Activated gamma-delta T cell treated with Interleukin-2 at 50 U/mL for 16 hours (primary cell): ENCODE results near the gene TMEM232.
"Not testable (repeated sequence)": the region's sequence is repeated elsewhere in the genome, so short reads cannot be mapped to it uniquely, and the experiment has no call there.

ENCODE experiments used
- DNase-seq: peaks from one replicate; pipeline ENCODE4 v3.0.0-alpha.2; 2020

The TMEM232 gene

DNA sequence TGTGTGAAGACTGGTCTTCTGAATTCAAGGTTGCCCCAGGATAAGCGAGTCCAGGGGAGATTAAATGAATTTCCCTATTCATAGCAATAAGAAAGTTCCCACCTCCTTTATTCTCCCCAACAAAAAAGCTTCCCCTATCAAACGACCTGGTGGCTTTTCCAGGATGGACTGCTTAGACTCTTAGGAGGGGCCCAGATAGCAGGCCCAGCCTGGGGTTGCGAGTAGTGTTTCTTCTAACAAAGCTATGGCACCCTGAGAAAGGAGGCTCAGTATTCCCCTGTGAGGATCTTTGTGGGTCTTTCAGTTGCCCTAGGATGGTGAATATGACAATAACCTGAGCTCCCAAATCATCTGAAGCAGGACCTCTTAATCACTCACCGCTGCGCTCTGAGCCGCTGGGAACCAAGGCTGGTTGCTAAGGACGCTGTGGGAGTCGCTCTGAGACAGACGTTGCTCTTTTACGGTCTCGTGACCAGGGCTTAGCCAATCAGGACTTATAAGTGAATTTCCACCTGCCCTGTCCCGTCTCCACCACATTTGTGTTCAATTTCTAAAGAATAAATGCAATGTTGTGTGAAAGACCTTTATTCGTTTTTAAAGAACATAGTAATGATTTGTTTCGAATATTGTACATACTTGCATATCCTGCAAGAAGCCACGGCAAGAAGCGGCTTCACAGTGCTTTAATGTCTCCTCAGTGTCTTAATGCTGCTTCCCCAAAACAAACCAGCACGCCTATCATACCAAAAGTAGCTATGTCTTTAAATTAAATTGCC is at the start of gene TMEM232:
Gene TMEM232, minus strand, starts transcription at position 423 of the 776 bp plus-strand sequence. CDS start 59,319 bp downstream, outside the sequence.
- peak; percentile 65 for DNase-seq

DNA sequence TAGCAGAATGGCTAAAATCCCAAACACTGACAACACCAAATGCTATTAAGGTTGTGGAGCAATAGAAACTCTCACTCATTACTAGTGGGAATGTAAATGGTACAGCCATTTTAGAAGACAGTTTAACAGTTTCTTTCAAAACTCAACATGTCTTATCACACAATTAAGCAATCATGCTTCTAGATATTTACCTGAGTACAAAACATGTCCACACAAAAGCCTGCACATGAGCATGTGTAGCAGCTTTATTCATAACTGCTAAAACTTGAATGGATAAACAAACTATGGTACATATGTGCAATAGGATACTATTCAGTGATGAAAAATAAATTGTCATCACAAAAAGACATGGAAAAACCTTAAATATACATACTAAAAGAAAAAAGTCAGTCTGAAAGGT is 43.8 kb upstream of the TMEM232 start:
- no peak for DNase-seq

DNA sequence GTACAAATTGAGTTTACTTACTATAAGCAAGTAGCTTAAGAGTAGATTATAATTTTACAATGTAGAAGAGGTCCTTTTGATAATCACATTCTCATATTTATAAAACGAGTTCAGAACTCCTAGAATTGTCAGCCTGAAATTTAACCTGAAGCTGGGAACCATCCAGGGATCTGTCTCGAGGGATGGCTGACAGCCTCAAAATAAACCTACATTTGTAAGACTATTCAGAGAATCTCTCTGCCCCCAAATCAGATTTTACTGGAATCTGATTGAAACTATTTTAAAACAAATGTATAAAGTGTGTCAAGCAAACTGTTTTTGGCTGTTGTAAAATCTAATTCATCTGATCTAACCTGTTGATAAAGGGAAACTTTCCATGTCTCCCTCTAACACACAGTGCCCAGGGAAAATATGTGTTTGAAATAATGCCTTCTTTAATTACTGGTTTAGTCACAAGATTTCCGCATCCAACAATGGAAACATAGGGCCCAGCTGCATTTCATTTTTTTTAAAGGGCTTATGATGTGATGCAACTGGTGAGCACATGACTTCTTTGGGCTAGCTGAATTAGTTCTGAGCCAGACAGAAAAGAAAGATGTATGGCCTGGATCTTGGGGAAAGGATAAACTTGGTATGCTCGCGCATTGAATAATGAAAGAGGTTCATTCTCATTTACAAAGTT is 42.7 kb upstream of the TMEM232 start:
- DNase-seq: no peak

DNA sequence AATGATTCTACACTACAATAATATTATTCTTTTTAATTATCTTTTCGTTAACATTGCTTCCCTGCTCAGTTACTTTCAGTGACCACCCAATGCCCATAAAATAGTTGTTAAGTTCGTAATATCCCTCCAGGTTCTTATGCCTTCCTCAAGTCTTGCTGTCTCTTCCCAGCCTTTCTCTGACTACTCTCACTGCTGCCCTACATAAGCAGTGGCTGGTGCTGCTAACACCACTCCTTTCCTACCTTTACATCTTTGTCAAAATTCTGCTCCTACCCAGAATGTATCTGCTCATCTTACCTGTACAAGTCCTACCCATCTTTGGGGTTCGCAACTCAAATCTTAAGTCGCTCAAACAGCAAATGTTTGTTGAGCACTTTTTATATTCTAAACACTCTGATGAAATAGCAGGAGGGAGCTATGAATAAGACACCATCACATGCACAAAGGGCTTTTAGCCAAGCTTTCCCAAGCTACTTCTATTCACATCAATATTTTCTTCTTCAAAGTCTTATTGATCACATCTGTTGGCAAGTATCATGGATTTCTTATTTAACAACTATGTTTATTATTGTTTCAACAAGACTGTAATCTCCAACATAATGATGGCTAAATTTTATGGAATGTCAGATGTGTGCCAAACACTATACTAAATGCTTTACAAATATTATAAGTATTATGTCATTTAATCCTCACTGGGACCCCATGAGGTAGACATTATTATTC is 41.8 kb upstream of the TMEM232 start:
- DNase-seq: no peak

DNA sequence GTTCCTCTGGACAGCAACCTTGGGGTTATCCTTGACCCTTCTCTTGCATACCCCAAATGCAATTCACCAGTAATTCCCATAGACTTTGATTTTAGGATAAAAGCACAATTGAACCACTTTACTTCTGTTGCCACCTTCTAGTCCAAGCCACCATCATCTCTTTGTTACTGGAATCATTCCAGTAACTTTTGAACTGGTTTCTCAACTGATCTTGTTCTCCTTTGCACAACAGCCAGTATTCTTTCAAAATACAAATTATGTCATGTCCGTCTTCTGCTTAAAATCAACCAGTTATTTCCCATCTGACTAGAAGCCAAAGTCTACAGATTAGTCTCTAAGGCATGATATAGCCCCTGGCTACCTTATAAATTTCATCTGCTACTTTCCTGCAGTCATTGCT is 33.7 kb upstream of the TMEM232 start:
- no peak for DNase-seq

DNA sequence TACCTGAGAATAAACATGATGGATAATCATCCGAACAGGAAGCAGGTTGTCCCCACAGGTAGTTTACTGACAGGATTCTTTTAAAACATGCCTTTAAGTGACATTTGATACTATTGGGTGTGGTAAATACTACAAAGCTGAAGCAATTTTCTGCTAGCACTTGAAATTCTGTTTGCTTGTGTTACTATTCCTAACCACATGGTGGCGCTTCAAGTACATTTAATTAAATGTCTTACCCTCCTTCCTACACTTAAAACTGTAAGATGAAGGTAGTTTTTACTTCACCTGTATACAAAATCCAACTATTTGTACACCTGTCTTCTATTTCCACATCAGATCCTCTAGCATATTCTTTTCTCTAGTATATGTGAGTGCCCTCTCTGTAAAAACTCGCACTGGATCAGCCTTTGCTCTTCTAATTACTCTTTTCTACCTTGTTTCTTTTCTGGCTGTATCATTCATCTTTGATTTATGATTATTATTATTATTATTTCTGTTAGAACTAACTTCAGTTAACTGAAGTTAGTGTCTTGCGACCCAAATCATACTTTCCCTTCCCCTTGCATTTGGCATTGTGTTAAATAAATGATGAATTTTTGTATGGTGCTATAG is 30.8 kb upstream of the TMEM232 start:
- peak; percentile 11 for DNase-seq

DNA sequence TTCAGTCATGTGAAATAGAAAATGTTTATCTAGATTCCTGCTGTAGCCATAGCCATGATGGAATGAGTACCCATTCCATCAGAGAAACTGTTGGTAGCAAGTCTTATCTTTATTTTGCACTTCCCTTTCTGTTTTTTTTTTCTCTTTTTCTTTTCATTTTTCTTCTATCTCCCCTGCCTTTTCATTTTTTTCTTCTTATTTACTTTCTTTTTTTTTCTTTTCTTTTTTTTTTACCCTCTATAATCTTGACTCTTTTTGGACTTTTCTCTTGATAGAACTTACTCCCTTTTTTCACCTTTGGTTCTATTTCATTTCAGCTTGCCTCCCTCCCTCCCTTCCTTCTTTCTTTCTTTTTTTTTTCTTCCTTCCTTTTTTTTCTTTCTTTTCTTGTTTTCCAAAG is 27.7 kb upstream of the TMEM232 start:
- DNase-seq: no peak

DNA sequence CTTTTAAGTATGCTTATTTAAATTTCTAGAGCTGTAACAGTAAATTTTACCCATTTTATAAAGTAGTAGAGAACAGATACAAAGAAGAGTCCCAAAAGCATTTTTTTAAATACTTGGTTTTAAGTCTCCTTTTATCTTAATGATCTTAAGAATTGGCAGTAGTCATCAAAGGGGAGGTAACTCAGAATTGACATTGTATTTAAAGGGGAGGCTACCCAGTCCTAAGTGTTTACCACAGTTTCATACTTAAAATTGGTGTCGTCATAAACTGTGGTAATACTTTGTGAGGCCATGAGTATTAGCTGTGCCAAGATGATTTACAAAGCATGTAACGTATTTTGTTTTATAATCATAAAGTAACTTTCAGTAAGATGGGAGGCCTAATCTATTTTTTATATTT is 27.1 kb upstream of the TMEM232 start:
- DNase-seq: no peak

DNA sequence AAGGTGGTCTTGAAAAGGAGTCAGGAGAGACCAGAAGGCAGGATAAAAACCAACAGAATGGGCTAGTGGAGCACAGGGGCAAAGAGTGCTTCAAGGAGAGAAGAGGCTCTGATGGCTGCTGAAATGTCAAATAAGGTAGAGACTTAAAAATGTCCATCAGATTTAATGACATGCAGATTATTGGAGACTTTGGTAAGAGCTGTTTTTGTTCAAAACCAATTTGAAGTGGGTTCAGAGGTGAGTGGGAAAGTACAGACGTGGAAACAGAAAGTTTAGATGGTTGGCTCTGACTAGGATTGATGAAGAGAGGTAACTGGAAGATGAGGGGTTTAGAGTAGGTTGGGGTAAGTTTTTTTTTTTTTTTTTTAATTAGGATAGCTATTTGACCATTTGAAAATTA is 26.5 kb upstream of the TMEM232 start:
- DNase-seq: no peak

DNA sequence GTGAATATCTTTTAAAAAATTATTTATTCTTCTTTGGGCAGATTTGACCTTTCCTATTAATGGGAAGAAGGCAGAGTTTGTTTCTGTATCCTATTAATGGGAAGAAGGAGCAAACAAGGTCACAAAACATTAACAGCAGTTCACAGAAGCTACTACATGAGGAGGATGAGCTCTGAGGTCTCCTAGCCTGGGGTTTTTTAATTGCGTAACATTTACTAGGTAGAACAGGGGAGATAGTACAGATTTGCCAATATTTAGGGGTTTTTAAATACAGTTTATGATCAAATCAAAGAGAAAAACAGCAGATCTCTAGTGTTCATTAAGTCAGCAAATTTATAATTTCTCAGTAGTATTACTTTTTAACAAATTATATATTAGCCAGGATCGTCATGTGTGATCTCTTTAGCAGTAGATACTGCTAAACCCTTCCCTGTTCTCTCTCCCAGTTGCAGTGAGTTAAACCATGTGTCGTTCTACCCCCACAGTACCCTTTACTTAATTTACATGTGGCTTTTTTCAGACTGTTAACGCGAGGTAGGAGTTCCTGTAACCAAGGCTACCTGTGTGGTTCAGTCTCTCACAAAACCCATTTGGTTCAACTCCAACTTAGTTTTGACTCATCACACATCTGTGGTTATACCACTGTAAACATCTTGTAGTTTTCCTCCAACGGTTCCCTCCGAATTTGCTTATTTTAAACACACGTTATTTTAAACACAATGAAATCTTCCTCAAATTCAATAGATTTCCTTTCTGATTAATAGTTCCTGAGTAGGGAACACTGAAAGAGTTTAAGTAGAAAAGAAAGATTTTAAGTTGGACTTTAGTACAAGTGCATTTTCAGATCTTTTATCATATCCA is 25.7 kb upstream of the TMEM232 start:
- peak; percentile 10 for DNase-seq

DNA sequence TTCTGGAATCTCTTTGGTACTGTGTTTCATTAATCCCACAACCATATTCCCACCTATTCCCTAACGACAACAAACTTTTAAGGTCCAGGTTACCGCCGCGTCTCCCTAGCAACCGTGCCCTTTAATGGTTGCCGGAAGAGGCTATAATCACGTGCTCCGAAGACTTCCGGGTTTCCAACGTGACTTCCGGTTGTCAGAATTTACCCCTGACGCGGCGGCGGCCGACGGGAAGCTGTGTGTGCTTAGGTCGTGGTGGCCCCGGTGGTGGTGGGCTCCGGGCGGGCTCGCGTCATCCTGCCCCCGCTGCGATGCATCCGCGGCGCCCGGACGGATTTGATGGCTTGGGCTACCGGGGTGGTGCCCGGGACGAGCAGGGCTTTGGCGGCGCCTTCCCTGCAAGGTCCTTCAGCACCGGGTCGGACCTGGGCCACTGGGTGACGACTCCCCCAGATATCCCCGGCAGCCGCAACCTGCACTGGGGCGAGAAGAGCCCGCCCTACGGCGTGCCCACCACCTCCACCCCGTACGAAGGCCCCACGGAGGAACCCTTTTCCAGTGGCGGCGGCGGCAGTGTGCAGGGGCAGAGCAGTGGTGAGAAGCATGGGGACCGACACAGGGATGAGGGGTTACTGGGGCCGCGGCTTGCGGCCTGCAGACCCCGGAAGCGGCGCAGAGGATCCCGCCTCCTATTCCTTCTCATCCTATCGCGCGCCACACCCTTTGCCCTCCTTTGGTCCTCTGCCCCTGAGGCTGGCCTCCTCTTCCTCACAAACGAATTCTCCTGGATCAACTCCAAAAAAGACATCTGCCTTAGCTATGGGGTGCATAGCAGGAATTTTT is 12.6 kb upstream of the TMEM232 start, which contains the start of gene SLC25A46:
Gene SLC25A46, plus strand, starts transcription at position 196 of the 840 bp plus-strand sequence. Its CDS starts 113 bp downstream, at position 309.
- DNase-seq: peak; percentile 86

DNA sequence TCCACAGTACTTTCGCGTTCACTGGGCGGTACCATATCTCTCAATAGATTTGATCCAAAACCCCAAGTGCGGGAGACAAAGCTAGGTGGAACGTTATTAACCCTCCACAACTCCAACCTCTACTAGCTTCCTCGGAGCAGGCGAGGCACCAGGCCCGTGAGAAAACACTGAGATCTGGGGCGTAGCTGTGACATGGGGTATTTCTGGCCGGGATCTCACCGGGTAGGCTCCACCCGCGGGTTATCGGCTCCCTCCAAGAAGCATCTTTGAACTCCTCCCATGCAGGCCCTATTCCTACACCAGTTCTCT is 12.0 kb upstream of the TMEM232 start:
- DNase-seq: no peak

DNA sequence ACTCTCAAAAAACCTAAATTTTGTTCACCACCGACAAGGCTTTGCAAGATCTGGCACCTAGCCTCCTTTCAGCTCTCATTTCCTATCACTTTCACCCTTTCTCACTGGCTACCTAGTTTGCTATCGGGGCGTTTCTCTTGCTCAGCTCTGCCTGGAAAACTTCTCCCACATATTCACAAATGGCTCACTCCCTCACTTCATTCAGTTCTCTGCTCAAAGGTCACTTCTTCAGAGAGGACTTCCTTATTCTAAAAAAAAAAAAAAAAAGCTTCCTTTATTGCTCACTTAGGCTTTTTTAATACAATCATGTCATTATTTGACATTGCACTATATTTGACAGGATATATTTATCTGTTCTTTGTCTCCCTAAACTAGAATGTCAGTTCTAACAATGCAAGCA is 10.3 kb upstream of the TMEM232 start:
- no peak for DNase-seq

DNA sequence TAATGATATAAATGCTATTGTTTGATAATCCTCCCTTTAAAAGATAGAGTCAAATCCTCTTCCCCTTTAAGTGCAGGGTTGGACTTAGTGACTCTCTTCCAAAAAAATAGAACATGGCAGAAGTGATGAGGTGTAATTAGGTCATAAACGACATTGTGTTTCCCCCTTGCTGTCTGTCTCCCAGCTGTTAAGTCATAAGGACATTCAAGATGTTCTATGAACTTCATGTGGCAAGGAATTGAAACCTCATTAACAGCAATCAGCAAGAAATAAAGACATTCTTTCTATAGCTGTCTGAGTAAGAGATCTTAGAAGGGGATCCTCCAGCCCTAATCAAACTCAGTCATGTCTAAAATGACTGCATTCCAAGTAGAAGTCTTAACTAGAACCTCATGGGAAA is 9.1 kb upstream of the TMEM232 start:
- DNase-seq: no peak

DNA sequence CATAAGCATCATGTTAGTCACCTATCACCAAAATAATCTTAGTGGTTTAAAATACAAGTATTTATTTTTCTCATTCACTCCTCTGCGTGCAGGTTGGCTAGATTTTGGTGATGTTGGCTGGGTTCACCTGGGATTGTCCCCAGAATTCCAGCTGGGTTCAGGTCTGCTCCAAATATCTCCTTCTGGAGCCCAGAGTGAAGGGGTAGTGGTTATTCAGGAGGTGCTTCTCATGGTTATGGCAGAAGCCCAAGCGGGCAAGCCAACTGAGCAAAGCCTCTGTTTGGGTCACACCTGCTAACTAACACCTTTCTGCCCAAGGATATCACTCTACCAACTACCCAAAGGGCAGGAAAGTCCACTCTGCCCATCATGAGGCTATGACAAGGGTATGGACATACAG is 7.6 kb upstream of the TMEM232 start:
- DNase-seq: no peak

DNA sequence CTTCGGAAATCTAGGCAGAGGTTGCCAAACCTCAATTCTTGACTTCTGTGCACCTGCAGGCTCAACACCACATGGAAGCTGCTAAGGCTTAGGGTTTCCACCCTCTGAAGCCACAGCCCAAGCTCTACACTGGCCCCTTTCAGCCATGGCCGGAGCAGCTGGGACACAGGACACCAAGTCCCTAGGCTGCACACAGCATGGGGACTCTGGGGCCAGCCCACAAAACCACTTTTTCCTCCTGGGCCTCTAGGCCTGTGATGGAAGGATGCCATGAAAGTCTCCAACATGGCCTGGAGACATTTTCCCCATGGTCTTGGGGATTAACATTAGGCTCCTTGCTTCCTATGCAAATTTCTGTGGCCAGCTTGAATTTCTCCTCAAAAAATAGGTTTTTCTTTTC is 5.0 kb upstream of the TMEM232 start:
- DNase-seq: not testable (repeated sequence)

DNA sequence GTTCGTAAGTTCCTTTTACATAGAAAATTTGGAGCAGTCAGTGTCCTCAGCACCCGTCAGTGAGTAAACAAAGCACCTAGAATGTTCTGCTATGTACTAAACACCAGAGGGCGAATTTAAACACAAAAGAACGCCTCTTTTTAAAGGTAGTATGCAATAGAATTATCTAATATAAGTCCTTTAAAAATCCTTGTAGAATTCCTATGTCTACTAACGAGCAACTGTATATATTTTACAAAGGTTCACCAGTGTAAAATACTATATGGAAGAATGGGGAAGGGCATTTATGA is 499 bp upstream of the TMEM232 start:
- no peak for DNase-seq

DNA sequence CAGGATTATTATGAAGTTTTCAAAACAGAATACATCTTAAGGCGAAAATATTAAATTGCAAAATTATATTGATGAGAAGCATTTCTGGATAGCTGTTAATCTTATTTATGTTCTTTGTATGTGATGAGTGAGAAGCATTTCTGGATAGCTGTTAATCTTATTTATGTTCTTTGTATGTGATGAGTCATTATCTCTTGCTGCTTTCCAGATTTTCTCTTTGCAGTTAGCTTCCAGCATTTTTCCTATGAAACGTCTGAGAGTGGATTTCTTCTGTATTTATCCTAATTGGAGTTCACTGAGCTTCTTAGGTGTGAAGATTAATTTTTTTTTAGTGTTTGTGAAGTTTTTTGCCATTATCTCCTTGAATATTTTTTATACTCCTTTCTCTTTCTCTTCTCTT is 8.2 kb downstream of the TMEM232 start:
- no peak for DNase-seq

DNA sequence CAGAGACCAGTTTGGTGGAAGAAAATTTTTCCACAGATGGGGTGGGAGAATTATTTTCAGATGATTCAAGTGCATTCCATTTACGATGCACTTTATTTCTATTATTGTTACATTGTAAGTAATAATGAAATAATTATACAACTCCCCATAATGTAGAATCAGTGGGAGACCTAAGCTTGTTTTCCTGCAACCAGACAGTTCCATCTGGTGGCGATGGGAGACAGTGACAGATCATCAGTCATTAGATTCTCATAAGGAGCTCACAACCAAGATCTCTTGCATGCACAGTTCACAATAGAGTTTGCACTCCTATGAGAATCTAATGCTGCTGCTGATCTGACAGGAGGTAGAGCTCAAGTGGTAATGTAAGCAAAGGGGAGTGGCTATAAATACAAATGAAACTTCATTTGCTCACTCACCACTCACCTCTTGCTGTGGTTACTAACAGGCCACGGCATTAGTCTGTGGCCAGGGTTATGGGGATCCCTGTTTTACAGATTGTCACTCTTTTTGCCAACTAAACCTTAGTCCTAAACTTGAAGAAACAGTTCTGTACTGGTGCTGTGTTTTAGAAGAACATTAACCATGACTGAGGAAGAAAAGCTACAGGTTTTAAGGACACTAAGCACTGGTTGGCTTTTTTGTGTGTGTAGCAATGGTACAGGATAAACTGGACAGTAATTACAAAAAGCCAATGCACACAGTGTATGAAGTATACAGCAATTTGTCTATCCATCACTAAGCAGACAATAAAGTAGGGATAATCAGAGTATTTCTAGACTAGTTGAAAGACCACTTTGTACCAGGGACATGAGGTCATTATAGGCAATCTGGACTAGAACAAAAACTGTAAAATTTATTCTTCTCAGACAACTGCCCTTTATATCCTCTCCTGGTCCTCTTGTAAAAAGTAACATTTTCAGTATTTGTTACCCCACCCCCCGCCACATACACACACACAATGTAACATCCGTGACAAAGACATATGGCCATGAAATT is 9.9 kb downstream of the TMEM232 start:
- no peak for DNase-seq

DNA sequence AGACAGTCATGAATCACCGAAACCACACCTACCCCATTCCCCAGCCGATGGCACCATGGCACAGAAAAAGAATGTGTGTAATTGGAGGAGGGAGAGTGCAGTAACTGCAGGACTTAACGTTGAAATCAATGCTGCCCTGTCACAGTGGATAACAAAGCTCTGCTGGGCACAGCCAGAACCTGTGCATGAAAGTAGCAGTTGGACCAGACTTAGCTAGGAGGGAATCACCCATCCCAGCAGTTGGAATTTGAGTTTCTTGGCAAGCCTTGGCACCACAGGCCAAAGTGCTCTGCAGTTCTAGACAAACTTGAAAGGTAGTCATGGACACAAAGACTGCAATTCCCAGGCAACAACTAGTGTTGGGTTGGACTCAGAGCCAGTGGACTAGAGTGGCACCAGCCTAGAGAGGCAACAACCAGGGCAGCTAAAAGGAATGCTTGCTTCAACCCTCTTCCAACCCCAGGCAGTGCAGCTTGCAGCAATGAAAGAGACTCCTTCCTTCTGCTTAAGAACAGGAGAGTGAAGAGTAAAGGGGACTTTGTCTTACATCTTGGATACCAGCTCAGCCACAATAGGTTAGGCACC is 19.1 kb downstream of the TMEM232 start:
- no peak for DNase-seq
